Central memory CD4-positive, alpha-beta T cell (primary cell): Measurements from ENCODE around the gene PLD1.

ENCODE experiments used
- DNase-seq: peaks from one replicate; pipeline ENCODE4 v3.0.0; 2022

Gene PLD1

GRCh38 chr3:171688593-171688992 lies 121.7 kb downstream of the PLD1 start:
- no peak for DNase-seq

- DNase-seq = no peak
Observed at GRCh38 chr3:171688002-171688401, 122.3 kb downstream of the PLD1 start.

GRCh38 chr3:171687581-171687980 lies 122.7 kb downstream of the PLD1 start:
- no peak for DNase-seq

- DNase-seq = no peak
Observed at GRCh38 chr3:171687064-171687463, 123.2 kb downstream of the PLD1 start.

GRCh38 chr3:171685116-171685895 lies 125.0 kb downstream of the PLD1 start:
- DNase-seq = no peak

GRCh38 chr3:171684221-171684620 lies 126.1 kb downstream of the PLD1 start:
- DNase-seq = no peak

GRCh38 chr3:171682743-171683142 lies 127.5 kb downstream of the PLD1 start:
- DNase-seq = no peak

GRCh38 chr3:171680726-171681411 lies 129.4 kb downstream of the PLD1 start:
- DNase-seq = no peak

- DNase-seq = no peak
Observed at GRCh38 chr3:171678971-171679492, 131.3 kb downstream of the PLD1 start.

- no peak for DNase-seq
Observed at GRCh38 chr3:171677706-171678105, 132.6 kb downstream of the PLD1 start.

- no peak for DNase-seq
Observed at GRCh38 chr3:171676601-171677175, 133.6 kb downstream of the PLD1 start.

GRCh38 chr3:171673951-171674350 lies 136.3 kb downstream of the PLD1 start:
- DNase-seq = no peak

GRCh38 chr3:171672538-171672937 lies 137.7 kb downstream of the PLD1 start:
- DNase-seq = no peak

- DNase-seq = no peak
Observed at GRCh38 chr3:171672124-171672523, 138.2 kb downstream of the PLD1 start.

GRCh38 chr3:171671709-171672108 lies 138.6 kb downstream of the PLD1 start:
- no peak for DNase-seq

- DNase-seq = no peak
Observed at GRCh38 chr3:171666516-171666915, 143.8 kb downstream of the PLD1 start.

GRCh38 chr3:171663805-171664204 lies 146.5 kb downstream of the PLD1 start:
- DNase-seq = no peak

GRCh38 chr3:171661484-171661883 lies 148.8 kb downstream of the PLD1 start:
- DNase-seq = no peak

- DNase-seq = no peak
Observed at GRCh38 chr3:171660188-171660587, 150.1 kb downstream of the PLD1 start.

- no peak for DNase-seq
Observed at GRCh38 chr3:171658841-171659240, 151.4 kb downstream of the PLD1 start.

GRCh38 chr3:171654809-171655208 lies 155.5 kb downstream of the PLD1 start:
- no peak for DNase-seq

GRCh38 chr3:171654326-171654725 lies 156.0 kb downstream of the PLD1 start:
- DNase-seq = no peak

- no peak for DNase-seq
Observed at GRCh38 chr3:171653701-171654100, 156.6 kb downstream of the PLD1 start.

- no peak for DNase-seq
Observed at GRCh38 chr3:171652932-171653331, 157.4 kb downstream of the PLD1 start.
